ENCODE results near the gene TMA7.
"Not testable (repeated sequence)": the region's sequence is repeated elsewhere in the genome, so short reads cannot be mapped to it uniquely, and the experiment has no call there.

GRCh38 chr3:48474031-48474430 lies 34.0 kb downstream of the TMA7 start:
- TF ChIP-seq CTCF (conservative IDR thresholded peaks at IDR 0.05; ENCODE audit: low read depth, low read length); EZH2 (IDR thresholded peaks at IDR 0.05; ENCODE audit: borderline replicate concordance, low read depth, low read length, poor library complexity, severe bottlenecking): not testable (repeated sequence)
